ENCODE results near the gene MAGEA9B.
"Not testable (repeated sequence)": the region's sequence is repeated elsewhere in the genome, so short reads cannot be mapped to it uniquely, and the experiment has no call there.

The MAGEA9B gene

GRCh38 chrX:149539283-149540130, 47.8 kb downstream of the MAGEA9B start:
- in situ Hi-C loops (cut with MboI; ENCODE audit: low sequenced_read_pairs): no loop called here

GRCh38 chrX:149537474-149537873, 49.8 kb downstream of the MAGEA9B start:
- in situ Hi-C loops (cut with MboI; ENCODE audit: low sequenced_read_pairs): not testable (repeated sequence)

- in situ Hi-C loops (cut with MboI; ENCODE audit: low sequenced_read_pairs): not testable (repeated sequence)
Observed at GRCh38 chrX:149534926-149535602, 52.2 kb downstream of the MAGEA9B start.

- in situ Hi-C loops (cut with MboI; ENCODE audit: low sequenced_read_pairs): not testable (repeated sequence)
Observed at GRCh38 chrX:149533999-149534398, 53.3 kb downstream of the MAGEA9B start.

GRCh38 chrX:149532868-149533267, 54.4 kb downstream of the MAGEA9B start:
- in situ Hi-C loops (cut with MboI; ENCODE audit: low sequenced_read_pairs): not testable (repeated sequence)

Measured in HL-60/S4 (cell line).